GM18951 (cell line): ENCODE data around the gene SNX7.

Source experiments
- POLR2A ChIP-seq: IDR thresholded peaks from 4 replicates; pipeline ENCODE4 v1.6.1; 2011; ENCODE audit warnings: mild to moderate bottlenecking; ENCODE audit not compliant: insufficient read length, insufficient read depth; ENCODE audit errors: extremely low read depth
- in situ Hi-C: fragments of 300-500 bp; cut with MboI; formaldehyde crosslinking; loops from one replicate; pipeline ENCODE4 v1.12.0; 2022; ENCODE audit warnings: low sequenced_read_pairs, mixed read lengths, inconsistent platforms; ENCODE audit not compliant: unreplicated experiment

The SNX7 gene

DNA sequence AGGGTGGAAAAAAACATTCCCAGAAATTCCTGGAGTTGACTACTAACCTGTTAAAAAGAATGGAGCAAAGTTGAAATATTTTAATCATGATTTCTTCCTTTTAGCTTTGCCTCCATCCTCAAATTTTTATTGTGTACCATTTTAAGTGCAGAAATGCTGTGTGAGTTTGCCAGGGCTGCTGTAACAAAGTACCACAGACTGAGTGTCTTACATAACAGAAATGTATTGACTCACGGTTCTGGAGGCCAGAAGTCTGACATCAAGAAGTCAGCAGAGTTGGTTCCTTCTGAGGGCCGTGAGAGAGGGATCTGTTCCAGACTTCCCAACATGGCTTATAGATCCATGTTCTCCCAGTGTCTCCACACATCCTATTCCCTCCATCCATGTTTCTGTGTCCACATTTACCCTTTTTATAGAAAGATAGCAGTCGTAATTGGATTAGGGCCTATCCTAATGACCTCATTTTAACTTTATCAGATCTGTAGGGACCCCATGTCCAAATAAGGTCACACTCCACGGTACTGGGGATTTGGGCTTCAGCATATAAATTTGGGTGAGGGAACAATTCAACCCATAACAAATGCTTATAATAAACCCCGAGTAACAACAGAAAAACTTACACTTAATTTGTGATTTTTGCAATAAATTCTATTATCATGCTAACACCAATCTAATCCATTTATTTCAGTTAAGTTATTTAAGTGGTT lies 12.7 kb downstream of the SNX7 start:
- no peak for TF ChIP-seq POLR2A
- in situ Hi-C loops = no loop called here

DNA sequence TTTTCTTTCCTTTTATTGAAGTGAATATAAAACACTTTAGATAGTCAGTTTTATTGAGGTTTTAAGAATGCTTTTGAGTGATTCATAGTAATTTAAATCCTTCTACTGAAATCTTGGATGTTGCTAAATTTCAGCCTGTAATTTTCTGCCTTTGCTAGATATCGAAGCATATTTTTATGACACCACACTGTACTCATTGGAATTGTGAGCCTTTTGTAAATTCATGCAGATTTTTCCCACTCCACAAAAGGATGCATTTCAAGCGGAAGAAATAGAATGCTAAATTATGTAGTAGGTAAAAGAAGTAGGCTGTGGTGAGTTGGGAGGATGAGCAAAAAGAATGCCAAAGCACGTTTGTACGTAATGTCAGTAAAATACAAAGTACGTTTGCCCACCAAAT lies 13.8 kb downstream of the SNX7 start:
- in situ Hi-C loops = no loop called here
- no peak for TF ChIP-seq POLR2A

DNA sequence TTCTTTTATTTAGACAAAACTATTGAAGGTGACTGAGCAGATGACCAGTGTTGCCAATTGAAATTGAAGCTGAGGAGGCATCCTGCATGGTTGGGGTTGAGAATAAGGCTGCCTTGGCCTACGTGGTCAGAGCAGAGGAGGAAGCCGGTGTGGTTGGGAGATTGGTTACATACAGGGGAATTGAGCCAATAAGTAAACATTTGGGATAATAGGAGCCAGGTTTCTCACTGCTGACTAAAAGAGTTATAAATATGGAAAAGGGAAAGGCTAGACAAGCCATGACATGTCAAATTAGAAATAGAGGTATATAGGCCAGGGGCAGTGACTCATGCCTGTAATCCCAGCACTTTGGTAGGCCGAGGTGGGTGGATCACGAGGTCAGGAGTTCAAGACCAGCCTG lies 15.8 kb downstream of the SNX7 start:
- TF ChIP-seq POLR2A = no peak
- in situ Hi-C loops = no loop called here

DNA sequence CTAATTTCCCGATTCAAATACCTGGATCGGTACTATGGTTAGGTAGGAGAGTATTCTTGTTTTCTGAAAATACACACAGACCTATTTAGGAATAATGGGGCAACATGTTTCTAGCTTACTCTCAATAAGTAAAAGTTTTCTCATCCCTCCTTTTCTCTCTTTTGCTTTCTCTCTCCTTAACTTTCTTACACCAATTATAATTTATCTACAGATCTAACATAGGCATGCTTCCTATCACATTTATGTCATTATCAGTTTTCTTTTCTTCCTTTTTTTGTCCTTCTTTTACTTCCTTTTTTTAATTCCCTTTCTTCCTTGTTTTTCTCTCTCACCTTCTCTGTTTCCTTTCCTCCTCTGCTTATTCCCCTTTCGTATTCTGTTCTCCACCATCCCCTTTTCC lies 20.3 kb downstream of the SNX7 start:
- TF ChIP-seq POLR2A = no peak
- in situ Hi-C loops = no loop called here

DNA sequence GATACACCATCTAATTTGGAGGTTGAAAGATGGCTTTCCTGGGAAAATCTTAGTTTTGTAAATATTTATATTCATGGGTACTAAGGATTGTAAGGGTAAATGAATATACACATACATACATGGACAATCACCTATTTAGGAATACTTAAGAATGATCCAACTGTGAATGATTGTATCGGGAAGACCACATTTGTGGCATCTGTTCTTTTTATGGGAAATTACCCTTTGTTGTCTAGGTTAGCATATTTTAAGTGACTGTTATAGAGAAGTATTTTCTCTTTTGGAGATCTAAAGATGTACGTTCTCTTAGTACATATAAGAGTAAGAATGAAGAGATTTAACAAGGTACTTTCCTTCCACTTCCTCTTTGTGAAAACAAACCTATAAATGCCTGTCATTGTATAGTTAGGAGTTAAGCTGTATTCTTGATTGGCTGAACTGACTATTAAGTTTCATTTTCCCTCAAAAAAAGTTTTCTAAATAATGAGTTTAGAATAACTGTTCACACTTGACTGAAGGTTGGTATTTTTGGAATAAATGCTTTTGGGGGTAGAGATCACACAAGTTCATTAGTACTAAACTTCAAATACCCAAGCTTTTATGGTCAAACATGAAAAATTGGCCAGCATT lies 26.7 kb downstream of the SNX7 start:
- in situ Hi-C loops = no loop called here
- TF ChIP-seq POLR2A = no peak

DNA sequence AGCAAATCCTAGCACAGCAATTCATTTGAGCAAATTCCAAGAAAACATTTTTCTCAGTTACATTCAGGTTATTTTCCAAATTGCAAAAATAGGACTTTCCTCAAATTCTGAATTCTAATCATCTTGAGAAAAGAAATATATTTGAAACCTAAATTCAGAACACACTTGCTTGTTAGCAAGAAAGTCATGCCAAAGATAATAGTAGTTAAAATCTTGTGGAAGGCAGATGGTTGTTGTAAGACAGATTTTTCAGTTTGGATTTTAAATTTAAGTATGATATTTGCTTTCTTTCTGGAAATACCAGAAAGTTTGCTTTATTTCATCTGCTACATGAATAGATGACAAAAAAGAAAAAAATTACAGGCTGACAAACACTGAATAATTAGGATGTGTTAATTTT lies 29.1 kb downstream of the SNX7 start:
- no peak for TF ChIP-seq POLR2A
- in situ Hi-C loops = no loop called here

DNA sequence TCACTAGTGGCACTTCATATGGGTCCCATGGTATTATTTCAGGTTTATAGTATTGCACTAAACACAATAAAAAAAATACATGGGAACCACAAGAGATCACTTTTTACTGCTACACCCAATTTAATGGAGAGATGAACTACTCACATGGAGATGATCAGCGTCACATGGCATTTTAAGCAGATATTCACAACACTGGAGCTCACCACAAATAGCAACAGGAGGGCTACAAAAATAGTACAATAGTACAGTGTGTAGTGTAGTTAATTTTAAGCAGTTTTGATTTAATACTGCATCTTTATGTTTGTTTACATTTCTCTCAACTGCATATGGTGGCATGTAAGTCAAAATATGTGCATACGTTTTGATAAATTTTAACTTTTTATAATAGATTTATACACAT lies 31.0 kb downstream of the SNX7 start:
- in situ Hi-C loops = no loop called here
- no peak for TF ChIP-seq POLR2A

DNA sequence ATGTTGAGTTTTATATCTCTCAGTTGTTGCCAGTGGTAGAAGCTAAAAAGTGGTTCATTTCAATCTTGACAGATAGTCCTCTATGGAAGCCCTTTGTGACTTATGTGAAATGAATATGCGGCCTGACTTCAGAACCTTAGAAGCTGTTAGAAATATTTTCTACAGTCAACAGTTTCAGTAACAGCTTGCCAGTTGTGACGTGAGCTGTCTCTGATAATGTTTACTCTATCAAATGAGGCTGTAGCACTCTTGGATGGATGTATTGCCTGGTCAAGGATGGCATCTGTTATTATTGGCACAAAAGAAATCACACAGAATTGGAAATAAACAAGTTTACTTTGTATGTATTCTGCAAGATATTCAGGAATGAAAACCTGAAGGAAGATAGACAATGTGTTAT lies 31.9 kb downstream of the SNX7 start:
- in situ Hi-C loops = no loop called here
- TF ChIP-seq POLR2A = no peak

DNA sequence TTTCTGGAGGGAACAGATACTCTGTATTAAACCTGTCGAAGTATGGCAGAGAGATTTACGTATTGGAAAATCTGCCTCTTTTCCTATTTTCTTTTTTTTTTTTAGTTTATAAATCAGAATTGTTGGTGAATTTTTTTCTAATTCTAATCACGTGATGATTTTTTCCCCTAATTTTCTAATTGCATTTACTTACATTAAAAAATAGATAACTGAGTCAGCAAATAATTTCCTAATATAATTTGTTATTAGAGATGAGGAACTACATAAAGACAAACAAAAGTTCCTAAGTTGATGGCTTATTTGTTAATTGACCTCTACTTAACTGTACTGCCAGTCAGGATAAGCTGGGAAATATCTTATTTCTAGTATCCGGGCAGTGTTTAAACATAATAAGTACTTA lies 34.6 kb downstream of the SNX7 start:
- TF ChIP-seq POLR2A = no peak

DNA sequence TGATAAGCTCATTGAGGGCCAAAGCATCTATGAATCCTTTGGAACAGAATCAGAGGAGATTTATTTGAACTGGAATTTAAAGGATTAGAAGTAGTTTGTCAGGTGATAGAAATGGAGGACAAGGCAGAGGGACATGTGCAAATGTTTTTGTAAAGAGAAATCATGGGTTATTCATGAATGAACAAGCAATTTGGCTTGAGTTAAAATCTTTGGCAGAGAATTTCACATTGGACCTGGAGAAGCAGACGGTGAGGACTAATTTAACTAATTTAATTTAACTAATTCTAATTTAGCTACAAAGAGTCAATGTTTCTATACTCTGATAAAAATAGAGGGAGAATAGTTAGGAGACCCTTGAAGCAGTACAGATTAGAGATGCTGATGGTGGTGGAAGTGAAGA lies 36.3 kb downstream of the SNX7 start:
- no peak for TF ChIP-seq POLR2A
- in situ Hi-C loops = no loop called here

More for the DNA sequence above, 34.6 kb downstream of the SNX7 start:
- in situ Hi-C loops = no loop called here

DNA sequence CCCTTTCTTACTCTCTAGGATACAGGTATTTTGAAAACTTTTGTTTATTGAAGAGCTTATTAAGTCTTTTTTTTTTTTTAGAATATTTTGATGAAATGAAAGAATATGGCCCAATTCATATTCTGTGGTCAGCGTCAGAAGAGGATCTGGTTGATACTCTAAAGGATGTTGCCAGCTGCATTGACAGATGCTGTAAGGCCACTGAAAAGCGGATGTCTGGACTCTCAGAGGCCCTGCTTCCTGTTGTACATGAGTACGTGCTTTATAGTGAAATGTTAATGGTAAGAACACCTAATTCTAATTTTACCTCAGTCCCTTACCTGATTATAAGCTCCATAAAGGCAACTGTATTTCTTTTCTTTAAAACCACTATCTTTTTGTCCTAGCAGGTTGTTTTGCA lies 37.1 kb downstream of the SNX7 start:
- in situ Hi-C loops = no loop called here
- TF ChIP-seq POLR2A = no peak

DNA sequence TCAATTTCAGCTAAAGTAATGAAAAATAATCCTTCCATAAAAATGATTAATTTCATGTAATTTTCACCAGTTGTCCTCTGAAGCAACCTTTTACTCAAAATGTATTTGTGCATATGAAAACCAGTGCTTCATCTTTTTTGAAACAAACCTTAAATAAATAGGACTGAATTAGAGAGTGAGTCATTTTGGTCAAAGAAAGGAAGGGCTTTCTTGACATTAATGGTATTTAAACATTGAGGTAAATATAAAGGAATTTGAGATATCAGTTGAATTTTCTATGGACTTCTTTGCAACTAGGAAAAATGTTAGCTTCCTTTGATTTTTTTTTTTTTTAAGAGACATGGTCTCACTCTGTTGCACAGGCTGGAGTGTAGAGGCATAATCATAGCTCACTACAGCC lies 38.7 kb downstream of the SNX7 start:
- in situ Hi-C loops = no loop called here

DNA sequence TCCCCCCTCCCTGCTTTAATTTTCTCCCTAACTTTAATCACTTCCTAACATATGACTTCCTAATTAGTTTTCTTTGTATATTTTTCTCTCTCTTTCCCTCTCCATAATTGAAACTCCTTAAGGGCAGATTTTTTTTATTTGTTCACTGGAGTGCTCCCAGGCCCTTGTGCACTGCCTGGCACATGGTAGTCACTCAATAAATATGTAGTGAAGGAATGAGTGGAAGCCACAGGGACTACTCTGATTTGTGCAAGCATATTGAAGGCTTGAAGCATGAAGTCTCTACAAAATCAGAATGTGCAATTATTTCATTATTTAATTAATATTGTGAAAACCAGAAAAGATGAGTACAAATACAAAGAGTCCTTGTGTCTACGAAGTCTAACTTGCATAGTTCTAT lies 41.5 kb downstream of the SNX7 start:
- no peak for TF ChIP-seq POLR2A
- in situ Hi-C loops = no loop called here

More for the DNA sequence above, 38.7 kb downstream of the SNX7 start:
- TF ChIP-seq POLR2A = no peak

DNA sequence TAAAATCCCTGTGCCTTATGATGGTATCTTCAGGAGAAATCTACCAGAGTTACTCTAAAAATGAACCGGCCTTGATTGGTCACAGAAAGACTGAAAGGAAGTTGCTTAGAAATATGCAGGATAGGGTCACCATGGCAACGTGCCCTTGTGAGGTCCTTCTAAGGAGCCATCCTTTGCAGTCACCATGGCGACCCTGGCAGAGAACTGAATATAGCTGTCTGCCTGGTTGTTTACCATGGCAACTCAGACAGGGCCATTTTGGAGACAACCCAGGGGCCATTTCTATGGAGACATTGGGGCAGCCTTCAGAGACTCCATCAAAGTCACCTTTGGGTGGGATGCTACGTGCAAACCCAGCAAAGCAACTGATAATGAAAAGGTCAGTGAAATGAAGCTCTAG lies 43.0 kb downstream of the SNX7 start:
- no peak for TF ChIP-seq POLR2A
- in situ Hi-C loops = no loop called here

DNA sequence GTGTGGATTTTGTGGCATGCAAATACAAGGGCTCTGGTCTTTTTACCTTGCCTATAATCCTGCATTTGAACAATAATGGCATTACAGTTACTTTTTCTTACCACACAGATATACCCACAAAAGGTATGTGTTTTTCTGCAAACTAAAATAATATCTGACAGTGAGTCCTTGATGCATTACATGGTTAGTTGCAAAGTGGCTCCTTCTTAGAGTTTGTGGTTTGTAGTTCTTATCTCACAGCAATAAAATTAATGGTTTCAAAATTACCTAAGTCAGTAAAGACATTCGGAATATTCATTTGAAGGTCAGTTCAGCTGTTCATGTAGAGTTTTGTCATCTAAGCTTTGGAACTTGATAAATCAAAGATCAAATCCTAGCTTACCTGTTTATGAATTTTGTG lies 43.5 kb downstream of the SNX7 start:
- no peak for TF ChIP-seq POLR2A
- in situ Hi-C loops = no loop called here

DNA sequence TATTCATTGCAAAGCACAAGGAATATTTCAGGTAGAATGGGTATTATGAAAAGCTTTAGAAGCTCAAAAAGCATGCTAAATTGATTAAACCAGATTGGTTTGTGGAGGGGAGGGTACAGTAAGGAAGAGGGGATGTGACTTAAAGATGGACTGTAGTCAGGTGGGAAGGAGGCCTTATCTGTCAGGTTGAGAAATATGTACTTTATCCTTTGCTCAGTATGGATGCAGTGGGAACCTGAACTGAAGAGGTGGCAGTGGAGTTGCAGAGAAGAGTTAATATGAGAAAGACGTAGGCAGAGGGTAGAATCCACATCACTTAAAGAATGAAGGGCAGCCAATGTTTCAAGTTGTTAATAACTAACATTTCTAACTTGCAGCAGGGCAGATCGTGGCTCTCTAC lies 44.1 kb downstream of the SNX7 start:
- TF ChIP-seq POLR2A = no peak
- in situ Hi-C loops = no loop called here
